AG04449 (cell line): ENCODE data around the gene CD37.
"Not testable (repeated sequence)": the region's sequence is repeated elsewhere in the genome, so short reads cannot be mapped to it uniquely, and the experiment has no call there.

Source experiments
- CTCF ChIA-PET: fragments of 350-600 bp; formaldehyde crosslinking; extraction: SDS; loops from one replicate; lab custom pipeline; 2021; ENCODE audit warnings: antibody characterized with exemption; lab: Yijun Ruan, JAX
- POLR2A ChIA-PET: fragments of 400-600, 350-600 bp; formaldehyde crosslinking; extraction: SDS; loops from one replicate; lab custom pipeline; 2020; ENCODE audit warnings: antibody characterized with exemption, inconsistent platforms; lab: Yijun Ruan, JAX
- DNase-seq: peaks from one replicate; pipeline ENCODE4 v3.0.0-alpha.2; 2010; ENCODE audit warnings: low read depth, low spot score
- H3K4me3 ChIP-seq: 2 replicates; pipeline ENCODE4 v1.5.1; 2011; ENCODE audit warnings: low read depth, mild to moderate bottlenecking, control low read depth, low read length
- CTCF ChIP-seq: IDR thresholded peaks from one replicate; pipeline ENCODE4 v1.5.1; 2011; ENCODE audit warnings: mild to moderate bottlenecking, moderate library complexity, low read length, control low read depth, inconsistent platforms; ENCODE audit not compliant: insufficient read depth; ENCODE audit errors: missing control alignments

The CD37 gene

GRCh38 chr19:49327878-49328544 lies 7.2 kb upstream of the CD37 start:
- TF ChIP-seq CTCF = peak; percentile 46
- no peak overlapping the region for H3K4me3 ChIP-seq
- ChIA-PET CTCF (interaction anchor here (0.6 to 2.8 kb wide), 19 partner anchors 10 to 103 kb away, joined by 3 to 15 read pairs (median 5); no protein-coding TSS in a partner anchor), POLR2A (no interaction called here)
- DNase-seq = no peak

- DNase-seq = no peak
- CTCF ChIA-PET = interaction anchor here (1.2 to 2.8 kb wide), 4 partner anchors 10 to 104 kb away, joined by 4 to 15 read pairs (median 7); no protein-coding TSS in a partner anchor
- TF ChIP-seq CTCF = no peak
- H3K4me3 ChIP-seq = no peak overlapping the region
- POLR2A ChIA-PET = no interaction called here
Observed at GRCh38 chr19:49328741-49329140, 6.5 kb upstream of the CD37 start.

GRCh38 chr19:49331187-49331586 lies 4.0 kb upstream of the CD37 start:
- H3K4me3 ChIP-seq, POLR2A ChIA-PET: not testable (repeated sequence)
- CTCF ChIA-PET = interaction anchor here (0.8 to 2.2 kb wide), 6 partner anchors 9 to 233 kb away, joined by 3 to 9 read pairs (median 5); no protein-coding TSS in a partner anchor

GRCh38 chr19:49331616-49332055 lies 3.6 kb upstream of the CD37 start:
- no peak overlapping the region for H3K4me3 ChIP-seq
- TF ChIP-seq CTCF = no peak
- CTCF ChIA-PET = interaction anchor here (0.8 to 2.2 kb wide), 6 partner anchors 9 to 234 kb away, joined by 3 to 9 read pairs (median 5); no protein-coding TSS in a partner anchor
- POLR2A ChIA-PET = no interaction called here
- DNase-seq = no peak

More at GRCh38 chr19:49331187-49331586, 4.0 kb upstream of the CD37 start:
- DNase-seq = not testable (repeated sequence)

GRCh38 chr19:49332691-49333417 lies 2.4 kb upstream of the CD37 start:
- POLR2A ChIA-PET, H3K4me3 ChIP-seq, DNase-seq: not testable (repeated sequence)
- CTCF ChIA-PET = interaction anchor here (1.0 to 1.4 kb wide), 3 partner anchors 10 to 66 kb away, joined by 3 read pairs; no protein-coding TSS in a partner anchor

GRCh38 chr19:49333418-49333805 lies 1.8 kb upstream of the CD37 start:
- no peak overlapping the region for H3K4me3 ChIP-seq
- POLR2A ChIA-PET = no interaction called here
- TF ChIP-seq CTCF = no peak
- CTCF ChIA-PET = interaction anchor here (1.0 to 1.4 kb wide), 3 partner anchors 9 to 66 kb away, joined by 3 read pairs; no protein-coding TSS in a partner anchor
- DNase-seq = no peak

- POLR2A ChIA-PET = no interaction called here
- no peak for TF ChIP-seq CTCF
- no peak for DNase-seq
- CTCF ChIA-PET = interaction anchor here (1.0 to 1.4 kb wide), 3 partner anchors 9 to 67 kb away, joined by 3 read pairs; no protein-coding TSS in a partner anchor
- no peak overlapping the region for H3K4me3 ChIP-seq
Observed at GRCh38 chr19:49333811-49334288, 1.4 kb upstream of the CD37 start.
